ENCODE measurements around the gene RALGPS2.
A peak's percentile ranks its signal among the peaks of the same experiment; 100 is the strongest.

RALGPS2 gene

DNA sequence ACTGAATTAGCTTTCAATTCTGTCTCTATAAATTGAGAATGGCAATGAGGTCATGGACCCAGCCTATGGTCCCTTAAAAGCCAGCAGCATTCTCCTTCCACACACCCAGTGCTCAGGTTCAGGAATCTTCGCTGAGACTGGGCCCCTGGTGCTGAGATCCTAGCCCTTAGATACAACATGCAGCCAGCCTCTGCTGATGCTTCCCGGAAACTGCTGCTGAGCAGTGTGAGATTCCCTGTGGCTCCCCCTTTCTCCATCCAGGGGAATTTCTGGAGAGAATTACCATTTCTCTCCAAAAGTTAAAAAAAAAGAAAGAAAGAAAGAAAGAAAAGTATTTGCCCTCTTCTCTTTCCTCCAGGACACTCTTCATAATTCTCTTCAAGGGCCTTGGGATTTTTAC is 31.7 kb upstream of the RALGPS2 start:
- Histone ChIP-seq H3K4me3 (ENCODE audit: low read depth, low read length) (no peak overlapping the region), H3K27ac (no peak overlapping the region), H3K36me3 (replicated peaks) (no peaks in the 10 kb centered on the region), H3K27me3 (replicated peaks) (no peaks in the 10 kb centered on the region)
- no peak for DNase-seq
- in situ Hi-C loops (cut with HindIII; ENCODE audit: low pct_ligation_motif_present, low sequenced_read_pairs) = no loop called here
- TF ChIP-seq, protein P1, sequence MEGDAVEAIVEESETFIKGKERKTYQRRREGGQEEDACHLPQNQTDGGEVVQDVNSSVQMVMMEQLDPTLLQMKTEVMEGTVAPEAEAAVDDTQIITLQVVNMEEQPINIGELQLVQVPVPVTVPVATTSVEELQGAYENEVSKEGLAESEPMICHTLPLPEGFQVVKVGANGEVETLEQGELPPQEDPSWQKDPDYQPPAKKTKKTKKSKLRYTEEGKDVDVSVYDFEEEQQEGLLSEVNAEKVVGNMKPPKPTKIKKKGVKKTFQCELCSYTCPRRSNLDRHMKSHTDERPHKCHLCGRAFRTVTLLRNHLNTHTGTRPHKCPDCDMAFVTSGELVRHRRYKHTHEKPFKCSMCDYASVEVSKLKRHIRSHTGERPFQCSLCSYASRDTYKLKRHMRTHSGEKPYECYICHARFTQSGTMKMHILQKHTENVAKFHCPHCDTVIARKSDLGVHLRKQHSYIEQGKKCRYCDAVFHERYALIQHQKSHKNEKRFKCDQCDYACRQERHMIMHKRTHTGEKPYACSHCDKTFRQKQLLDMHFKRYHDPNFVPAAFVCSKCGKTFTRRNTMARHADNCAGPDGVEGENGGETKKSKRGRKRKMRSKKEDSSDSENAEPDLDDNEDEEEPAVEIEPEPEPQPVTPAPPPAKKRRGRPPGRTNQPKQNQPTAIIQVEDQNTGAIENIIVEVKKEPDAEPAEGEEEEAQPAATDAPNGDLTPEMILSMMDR (IDR thresholded peaks at IDR 0.05; ENCODE audit: low read depth, low read length, missing control alignments) = peak; percentile 65

DNA sequence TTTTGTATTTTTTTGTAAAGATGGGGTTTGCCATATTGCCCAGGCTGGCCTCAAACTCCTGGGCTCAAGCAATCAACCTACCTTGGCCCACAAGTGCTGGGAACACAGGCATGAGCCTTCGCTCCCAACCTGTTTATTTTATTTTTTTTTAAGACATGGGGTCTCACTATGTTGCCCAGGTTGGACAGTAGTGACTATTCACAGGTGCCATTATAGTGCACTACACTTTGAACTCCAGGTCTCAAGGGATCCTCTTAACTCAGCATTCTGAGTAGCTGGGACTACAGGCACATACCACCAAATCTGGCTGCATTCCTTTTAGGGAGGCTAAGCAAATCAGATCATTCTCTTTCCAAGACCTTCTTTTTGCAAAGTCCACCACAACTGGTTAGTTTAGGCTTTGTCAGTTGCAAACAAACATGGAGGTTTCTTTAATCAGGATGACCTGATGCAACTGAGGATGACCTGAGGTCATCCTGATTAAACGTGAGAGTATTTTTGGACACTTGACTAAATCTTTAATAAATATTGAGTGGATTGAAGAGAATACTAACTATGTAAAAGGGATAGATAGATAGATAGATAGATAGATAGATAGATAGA is 30.0 kb upstream of the RALGPS2 start:
- Histone ChIP-seq H3K4me3 (ENCODE audit: low read depth, low read length) (no peak overlapping the region), H3K27me3 (replicated peaks) (no peaks in the 10 kb centered on the region), H3K27ac (no peak overlapping the region), H3K36me3 (replicated peaks) (no peaks in the 10 kb centered on the region)
- TF ChIP-seq, protein P1 (IDR thresholded peaks at IDR 0.05; ENCODE audit: low read depth, low read length, missing control alignments) = no peak
- in situ Hi-C loops (cut with HindIII; ENCODE audit: low pct_ligation_motif_present, low sequenced_read_pairs) = no loop called here
- DNase-seq = no peak

DNA sequence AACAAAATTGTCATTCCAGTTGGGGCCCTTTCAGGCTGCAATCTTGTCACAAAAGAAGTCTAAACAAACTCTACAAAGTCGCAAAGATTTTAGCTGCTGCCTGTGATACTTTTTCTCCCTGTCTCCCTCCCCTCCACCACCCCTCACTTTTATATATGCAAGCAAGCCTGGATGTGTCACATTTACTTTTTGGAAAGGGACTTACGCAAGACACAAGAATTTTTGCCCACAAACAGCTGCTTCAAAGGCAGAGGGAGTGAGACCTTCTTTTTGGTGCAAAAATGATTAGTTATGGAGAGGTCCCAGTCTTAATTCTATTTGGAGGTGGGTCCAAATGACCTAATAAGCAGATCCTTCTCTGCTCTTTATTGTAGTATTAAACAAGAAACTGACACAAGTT is 22.9 kb upstream of the RALGPS2 start:
- TF ChIP-seq, protein P1 (IDR thresholded peaks at IDR 0.05; ENCODE audit: low read depth, low read length, missing control alignments) = no peak
- H3K27ac ChIP-seq = no peak overlapping the region
- in situ Hi-C loops (cut with HindIII; ENCODE audit: low pct_ligation_motif_present, low sequenced_read_pairs) = no loop called here
- H3K36me3 ChIP-seq (replicated peaks) = no peaks in the 10 kb centered on the region
- DNase-seq = no peak
- H3K27me3 ChIP-seq (replicated peaks) = no peaks in the 10 kb centered on the region
- H3K4me3 ChIP-seq (ENCODE audit: low read depth, low read length) = no peak overlapping the region

DNA sequence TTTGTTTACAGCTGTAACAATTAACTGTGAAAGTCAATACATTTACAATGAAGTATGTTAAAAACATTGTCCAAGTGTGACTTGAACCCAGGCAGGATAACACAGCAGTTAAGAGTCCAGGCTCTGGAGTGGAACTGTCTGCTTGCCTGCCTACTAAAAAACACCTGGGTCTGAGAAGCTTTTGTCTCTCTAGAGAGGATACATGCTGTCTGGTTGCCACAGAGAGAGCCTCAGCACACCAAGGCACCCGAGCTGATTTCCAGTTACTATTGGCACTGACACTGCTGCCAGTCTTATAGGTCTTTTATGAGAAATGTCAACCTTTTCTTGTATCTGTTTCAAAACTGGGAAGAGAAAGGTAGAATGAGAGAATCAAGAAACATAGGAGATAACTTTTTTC is 20.2 kb upstream of the RALGPS2 start:
- TF ChIP-seq, protein P1 (IDR thresholded peaks at IDR 0.05; ENCODE audit: low read depth, low read length, missing control alignments) = no peak
- Histone ChIP-seq H3K36me3 (replicated peaks) (no peaks in the 10 kb centered on the region), H3K27ac (no peak overlapping the region), H3K4me3 (ENCODE audit: low read depth, low read length) (no peak overlapping the region), H3K27me3 (replicated peaks) (no peaks in the 10 kb centered on the region)
- DNase-seq = no peak
- in situ Hi-C loops (cut with HindIII; ENCODE audit: low pct_ligation_motif_present, low sequenced_read_pairs) = no loop called here

DNA sequence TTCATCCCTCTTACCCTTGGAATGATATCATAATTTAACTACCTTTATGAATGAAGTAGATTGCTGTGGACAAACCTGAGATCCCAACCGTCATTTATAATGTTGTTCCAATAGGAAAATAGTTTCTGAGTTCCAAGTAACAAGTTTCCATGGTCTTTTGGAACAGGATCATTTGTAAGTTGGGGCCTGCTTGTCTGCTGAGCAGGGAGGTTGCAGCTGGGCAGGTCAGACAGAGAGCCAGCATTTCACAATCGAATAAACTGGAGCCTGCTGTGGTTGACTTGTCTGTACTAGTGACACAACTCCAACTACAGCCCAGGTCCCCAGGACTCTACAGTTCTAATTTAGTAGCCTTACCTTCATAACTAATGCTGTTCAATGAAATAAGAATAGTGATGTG is 18.6 kb upstream of the RALGPS2 start:
- no peak overlapping the region for H3K27ac ChIP-seq
- H3K36me3 ChIP-seq (replicated peaks) = no peaks in the 10 kb centered on the region
- in situ Hi-C loops (cut with HindIII; ENCODE audit: low pct_ligation_motif_present, low sequenced_read_pairs) = no loop called here
- DNase-seq = no peak
- H3K4me3 ChIP-seq (ENCODE audit: low read depth, low read length) = no peak overlapping the region
- no peaks in the 10 kb centered on the region for H3K27me3 ChIP-seq (replicated peaks)
- TF ChIP-seq, protein P1 (IDR thresholded peaks at IDR 0.05; ENCODE audit: low read depth, low read length, missing control alignments) = no peak

DNA sequence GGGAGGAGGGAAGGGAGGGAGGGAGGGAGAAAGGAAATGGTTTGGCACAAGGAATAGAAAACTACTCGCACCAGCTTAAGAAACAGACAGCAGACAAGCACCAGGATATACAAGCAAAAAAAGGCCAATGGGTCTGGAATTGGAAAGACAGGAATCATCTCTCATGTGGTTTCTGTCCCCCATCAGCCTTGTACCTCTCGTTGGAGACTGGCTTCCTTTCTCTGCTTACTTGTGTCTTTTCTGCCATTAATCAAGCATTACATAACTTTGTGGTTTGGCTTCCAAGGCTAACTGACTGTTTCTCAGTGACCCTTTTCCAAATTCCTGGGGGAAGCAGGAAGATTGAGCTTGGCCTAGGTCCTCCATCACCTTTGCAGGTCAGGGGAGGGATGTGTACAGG is 11.8 kb upstream of the RALGPS2 start:
- no peak overlapping the region for H3K4me3 ChIP-seq (ENCODE audit: low read depth, low read length)
- H3K27ac ChIP-seq = no peak overlapping the region
- in situ Hi-C loops (cut with HindIII; ENCODE audit: low pct_ligation_motif_present, low sequenced_read_pairs) = no loop called here
- DNase-seq = no peak
- H3K27me3 ChIP-seq (replicated peaks) = no peaks in the 10 kb centered on the region
- TF ChIP-seq, protein P1 (IDR thresholded peaks at IDR 0.05; ENCODE audit: low read depth, low read length, missing control alignments) = no peak
- no peaks in the 10 kb centered on the region for H3K36me3 ChIP-seq (replicated peaks)

Data from brain microvascular endothelial cell (primary cell).